HG02759 (cell line): ENCODE measurements around the gene EEFSEC.

Source experiments
- ATAC-seq: cut with Tn5 transposase; IDR thresholded peaks from one replicate; pipeline ENCODE4 v1.9.1; 2021; ENCODE audit warnings: mild to moderate bottlenecking, moderate library complexity; ENCODE audit not compliant: unreplicated experiment

Gene EEFSEC

DNA sequence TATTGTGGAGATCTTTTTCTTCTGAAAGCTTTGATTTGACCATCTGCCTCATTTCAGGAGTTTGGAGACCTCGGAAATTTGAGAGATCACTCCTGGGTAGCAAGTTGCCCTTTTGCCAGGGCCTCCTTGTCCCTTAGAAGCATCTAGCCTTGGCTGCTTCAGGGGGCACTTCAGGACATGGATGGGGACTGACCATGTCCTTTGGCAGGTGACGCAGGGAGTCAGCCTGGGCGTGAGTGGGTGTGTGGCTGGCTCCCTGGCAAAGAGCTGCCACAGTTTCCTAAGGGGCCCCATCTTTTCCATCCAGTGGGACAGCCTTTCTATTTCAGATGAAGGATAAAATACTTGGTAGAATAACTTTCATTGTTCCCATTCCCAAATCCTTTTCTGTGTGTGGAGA is 27.6 kb downstream of the EEFSEC start:
- ATAC-seq: no peak

DNA sequence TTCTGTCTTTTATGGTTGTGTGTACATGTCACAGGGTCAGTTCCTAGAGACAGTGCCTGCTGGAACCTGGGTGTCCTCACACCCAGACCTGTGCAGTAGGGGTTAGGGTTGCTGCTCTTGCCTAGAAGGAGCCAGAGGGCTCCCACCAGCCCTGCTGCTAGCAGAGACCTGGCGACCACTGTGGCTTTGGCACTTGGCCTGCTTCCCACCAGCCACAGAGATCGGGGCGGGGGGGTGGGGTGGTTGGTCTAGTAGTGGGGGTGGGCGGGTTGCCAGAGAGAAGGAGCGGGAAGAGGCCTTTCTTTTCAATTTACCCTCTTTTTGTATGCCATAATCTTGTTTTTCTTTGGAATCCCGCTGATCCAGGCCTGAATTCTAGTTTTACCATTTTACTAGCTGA is 29.4 kb downstream of the EEFSEC start:
- no peak for ATAC-seq

DNA sequence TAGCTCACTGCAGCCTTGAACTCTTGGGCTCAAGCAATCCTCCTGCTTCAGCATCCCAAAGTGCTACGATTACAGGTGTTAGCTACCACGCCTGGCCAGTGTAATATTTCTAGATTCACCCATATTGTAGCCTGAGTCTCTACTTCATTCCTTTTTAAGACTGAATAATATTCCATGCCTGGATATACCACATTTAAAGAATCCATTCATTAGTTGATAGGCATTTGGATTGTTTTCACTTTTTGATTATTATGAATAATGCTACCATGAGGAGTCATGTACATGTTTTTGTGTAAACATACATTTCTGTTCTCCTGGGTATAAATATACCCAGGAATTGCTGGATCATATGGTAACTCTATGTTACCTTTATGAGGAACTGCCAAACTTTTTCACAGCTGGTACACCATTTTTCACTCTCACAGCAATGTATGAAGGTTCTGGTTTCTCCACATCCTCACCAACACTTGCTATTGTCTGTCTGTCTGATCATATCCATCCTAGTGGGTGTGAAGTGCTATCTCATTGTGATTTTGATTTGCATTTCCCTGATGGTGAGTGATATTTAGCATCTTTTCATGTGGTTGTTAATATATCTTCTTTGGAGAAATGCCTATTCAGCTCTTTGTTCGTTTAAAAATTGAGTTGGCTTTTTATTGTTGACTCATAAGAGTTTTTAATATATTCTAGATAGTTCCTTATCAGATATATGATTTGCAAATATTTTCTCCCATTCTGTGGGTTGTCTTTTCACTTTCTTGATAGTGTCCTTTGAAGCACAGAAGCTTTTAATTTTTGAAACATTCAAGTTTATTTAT is 32.6 kb downstream of the EEFSEC start:
- ATAC-seq: no peak

DNA sequence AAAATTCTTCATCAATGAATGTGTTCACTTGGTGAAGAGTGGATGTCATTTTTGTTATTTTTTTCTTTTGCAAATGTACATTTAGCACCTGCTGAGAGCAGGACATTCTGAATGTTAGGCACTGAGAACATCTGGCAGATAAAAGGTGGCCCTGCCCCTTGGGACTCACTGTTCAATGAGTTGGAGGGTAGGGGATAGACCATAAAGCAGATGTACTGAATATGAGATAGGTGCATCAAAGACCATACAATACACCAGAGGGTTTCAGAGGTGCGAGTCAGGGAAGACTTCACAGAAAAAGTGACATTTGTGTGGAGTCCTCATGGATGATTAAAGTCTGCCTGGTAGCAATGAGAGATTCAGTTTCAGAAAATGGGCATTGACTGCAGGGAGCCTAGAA is 34.2 kb downstream of the EEFSEC start:
- no peak for ATAC-seq

DNA sequence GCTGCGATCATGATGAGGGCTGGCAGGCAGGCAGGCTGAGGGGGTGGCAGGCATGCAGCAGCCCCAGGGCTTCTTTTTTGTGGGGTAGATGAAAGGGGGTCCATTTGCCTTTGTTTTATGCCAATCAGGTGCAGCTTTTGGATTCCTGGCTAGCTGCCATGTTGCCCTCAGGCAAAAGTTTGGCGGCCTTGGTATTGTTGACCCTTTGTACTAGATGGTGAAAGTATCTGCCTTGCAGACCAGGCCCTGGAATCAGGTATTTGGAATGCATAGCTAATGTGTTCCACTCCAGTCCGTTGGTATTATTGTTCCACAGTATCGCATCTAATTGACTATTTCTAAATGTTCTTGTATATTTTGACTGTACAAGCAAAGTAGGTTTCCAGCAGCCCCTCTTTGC is 35.0 kb downstream of the EEFSEC start:
- ATAC-seq: no peak

DNA sequence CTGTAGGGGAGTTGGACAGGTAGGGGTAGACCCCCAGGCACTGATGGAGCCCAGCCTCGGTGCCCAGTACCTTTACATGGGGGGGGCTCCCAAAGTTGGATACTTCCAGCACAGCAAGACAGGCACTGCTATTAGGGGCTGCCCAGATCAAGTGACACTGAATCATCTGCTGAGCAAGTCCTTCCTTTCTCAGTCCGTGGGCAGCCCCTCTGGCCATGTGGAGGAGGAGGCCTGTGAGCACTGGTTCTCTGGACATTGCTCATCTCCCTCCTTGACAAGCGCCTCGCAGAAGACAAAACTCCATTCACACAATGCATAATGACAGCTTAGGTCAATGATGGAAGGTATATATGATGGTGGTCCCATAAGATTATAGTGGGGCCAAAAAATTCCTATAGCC is 35.7 kb downstream of the EEFSEC start:
- no peak for ATAC-seq

DNA sequence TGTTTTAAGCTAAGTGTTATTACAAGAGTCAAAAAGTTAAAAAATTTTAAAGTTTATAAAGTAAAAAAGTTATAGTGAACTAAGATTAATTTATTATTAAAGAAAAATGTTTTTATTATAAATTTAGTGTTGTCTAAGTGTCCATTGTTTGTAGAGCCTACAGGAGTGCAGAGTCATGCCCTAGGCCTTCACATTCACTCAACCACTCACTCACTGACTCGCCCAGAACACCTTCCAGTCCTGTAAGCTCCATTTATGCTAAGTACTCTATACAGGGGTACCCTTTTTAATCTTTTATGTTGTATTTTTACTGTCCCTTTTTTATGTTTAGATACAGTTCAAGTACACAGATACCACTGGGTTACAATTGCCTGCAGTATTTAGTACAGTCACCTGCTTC is 37.2 kb downstream of the EEFSEC start:
- no peak for ATAC-seq

DNA sequence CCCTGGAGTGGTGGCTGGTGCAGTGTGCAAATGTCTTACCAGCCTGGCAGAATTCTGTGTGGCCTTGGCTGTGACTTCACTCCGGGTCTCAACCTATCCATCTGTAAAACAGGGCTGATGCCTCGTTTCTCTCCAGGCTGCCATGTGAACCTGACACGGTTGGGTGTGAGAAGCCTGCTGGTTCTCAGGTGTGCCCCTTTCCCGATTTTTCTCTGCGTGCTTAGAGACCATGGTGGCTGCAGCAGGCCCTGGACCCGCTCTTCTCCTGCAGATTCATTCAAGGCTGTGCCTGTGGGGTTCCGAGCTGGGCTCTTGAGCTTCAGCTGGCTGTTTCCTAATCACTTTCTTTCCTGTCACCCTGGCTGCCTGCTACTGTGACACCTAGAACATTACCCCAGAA is 38.9 kb downstream of the EEFSEC start:
- ATAC-seq: no peak

DNA sequence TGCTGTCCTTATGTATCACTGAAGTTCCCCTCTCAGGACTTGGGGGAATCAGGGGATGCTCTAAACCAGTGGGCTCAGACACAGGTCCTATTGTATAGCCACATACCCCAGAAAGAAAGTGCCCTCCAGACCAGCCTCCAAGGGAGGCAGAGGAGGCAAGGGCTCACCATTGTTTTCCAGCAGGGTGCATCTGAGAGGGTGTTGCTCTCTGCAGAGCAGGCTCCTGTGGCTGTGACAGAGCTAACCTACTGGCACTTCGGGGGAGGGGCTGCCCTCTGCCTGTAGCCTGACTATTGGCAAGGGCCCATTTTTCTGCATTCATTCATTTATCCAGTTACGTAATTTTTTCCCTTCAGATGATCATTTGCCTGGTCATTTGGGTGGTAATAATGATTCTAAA is 39.9 kb downstream of the EEFSEC start:
- ATAC-seq: no peak

DNA sequence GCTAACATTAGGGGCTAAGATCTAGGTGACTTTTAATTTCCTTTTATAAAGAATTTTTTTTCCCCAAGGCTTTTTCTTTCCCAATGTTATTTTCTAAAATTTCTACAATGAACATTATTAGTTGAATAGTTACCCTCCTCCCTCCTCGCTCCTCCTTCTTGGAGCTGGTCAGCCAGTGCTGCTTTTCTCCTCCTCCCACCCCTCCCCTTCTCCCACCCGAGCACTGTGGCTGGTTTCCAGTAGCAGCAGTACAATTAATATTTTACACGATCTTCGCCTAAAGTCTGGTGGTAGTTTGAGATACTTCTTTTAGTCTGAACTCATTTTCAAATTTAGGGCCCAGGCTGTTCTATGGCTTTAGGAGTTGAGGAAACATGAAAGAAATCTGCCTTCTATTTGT is 41.6 kb downstream of the EEFSEC start:
- no peak for ATAC-seq

DNA sequence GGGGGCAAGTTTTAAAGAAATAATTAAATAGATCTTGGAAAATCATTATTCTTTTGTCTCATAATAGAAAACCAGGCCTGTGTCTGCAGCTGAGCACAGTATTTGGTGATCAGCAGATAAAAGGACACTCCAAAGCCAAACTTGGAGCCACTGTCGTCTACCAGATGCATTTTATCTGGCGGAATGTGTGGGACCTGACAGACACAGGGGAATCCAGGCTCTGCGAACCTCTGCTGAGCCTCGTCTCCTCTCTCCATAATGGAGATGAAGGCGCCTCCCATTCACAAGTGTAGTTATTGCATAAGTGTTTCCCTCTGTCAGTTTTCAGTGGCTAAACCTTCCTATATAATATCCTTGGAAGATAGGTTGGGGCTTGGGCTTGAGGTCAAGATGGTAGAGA is 42.1 kb downstream of the EEFSEC start:
- ATAC-seq: no peak

DNA sequence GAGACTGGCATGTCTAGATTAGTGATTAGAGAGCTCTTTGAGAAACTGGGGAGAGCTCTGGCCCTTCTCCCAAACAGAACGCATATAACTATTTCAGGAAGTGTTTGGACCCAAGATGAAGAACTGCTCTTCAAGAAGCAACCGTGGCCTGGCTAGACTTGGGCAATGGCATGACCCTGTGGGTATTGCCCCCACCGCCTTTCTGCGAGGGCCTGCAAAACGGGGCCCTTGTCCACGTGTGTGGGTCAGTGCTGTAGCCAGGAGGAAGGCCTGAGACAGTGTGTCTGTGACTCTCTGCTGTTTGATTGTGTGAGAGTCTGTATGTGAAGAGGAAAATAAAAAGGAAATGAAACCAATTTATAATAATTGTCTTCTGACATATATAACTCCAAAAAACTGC is 42.5 kb downstream of the EEFSEC start:
- ATAC-seq: no peak

DNA sequence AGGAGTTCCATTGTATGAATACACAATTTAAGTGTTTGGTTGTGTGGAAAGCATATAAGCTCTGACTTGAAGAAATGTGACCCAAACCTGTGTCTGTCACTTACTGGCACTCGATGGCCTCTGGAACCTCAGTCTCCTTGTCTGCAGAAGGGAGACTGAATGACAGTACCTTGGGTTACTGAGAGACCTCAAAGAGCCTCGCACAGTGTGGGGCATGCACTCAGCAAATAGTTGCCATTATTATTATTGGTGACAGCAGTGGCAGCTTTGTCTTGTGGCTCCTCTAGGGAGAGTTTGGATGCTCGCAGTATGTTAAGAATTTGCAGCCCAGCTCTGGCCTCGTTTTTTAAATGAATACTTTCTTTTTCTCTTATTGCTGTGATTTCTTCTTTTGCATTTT is 43.4 kb downstream of the EEFSEC start:
- no peak for ATAC-seq

DNA sequence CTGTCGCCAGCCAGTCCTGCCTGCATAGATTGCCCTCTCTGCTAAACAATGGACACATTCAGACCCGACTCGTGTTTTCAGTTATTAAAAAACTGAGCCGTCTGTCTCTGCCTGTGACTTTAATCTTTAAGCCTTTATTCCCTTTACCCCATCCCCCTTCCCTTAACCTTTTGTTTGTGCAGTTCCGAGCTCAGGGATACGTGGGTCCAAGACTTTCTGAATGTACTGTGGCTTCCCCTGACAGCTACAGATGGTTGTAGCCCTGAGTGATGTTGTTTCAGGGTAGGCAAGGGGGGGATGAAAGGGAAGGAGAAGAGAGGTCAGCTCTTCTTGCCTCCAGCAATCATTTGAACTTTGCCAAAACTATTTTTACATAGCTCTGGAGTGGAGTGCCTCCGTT is 44.6 kb downstream of the EEFSEC start:
- ATAC-seq: no peak

DNA sequence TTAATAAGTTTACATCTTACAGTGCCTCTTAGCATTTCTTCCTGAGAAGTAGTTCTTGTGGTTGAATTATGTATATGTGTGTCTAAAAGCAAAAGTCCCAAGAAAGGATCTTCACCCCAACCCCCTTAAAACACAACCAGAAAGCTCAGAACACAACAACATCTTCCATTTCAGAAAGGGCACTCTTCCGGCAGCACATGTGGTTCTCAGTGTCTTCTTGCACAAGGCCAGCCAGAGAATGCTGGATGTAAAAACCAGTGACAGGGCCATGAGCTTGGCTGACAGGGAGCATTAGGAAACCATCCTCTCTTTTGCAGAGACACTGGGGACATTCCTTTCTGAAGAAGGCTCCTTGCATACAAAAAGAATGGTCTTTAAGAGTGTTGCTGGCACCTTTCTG is 45.0 kb downstream of the EEFSEC start:
- no peak for ATAC-seq

DNA sequence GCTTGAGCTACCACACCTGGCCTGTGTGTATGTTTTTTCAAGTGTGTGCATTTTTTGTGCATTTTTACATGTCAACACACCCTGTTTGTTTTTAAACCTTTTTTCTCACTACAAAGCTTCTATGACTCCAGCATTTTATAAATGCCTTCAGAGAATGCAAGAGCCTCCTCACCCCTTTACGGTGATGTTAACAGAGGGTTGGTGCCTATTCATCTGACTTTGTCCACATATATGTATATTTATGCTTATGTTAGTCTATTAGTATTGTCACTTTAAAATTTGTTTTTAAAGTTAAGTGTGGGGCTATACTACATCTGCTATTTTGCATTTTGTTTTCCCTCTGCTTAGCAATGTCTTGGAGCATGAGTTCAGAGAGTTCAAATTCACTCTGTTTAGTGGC is 45.8 kb downstream of the EEFSEC start:
- ATAC-seq: no peak

DNA sequence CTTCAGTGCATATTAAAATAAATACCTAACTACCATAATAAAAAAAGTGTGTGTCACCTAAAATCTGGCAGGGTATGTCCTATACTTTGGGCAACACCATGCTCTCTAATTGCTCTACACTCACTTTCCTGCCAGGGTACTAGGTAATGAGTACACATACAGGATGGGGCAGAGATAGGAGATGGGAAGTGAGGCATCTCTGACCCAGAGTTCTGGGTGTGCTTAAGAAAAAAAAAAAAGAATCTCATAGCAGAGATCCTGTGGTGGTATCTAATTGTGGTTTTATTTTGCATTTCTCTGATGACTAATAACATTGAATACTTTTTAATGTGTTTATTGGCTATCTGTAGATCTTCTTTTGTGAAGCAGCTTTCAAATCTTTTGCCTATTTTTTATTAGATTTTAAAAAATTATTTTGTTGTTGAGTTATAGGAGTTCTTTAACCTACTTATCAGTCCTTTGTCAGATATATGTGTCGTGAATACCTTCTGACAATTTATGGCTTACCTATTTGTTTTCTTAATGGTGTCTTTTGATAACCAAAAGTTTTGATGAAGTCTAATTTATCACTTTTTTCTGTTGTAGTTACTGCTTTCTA is 48.0 kb downstream of the EEFSEC start:
- ATAC-seq: no peak

DNA sequence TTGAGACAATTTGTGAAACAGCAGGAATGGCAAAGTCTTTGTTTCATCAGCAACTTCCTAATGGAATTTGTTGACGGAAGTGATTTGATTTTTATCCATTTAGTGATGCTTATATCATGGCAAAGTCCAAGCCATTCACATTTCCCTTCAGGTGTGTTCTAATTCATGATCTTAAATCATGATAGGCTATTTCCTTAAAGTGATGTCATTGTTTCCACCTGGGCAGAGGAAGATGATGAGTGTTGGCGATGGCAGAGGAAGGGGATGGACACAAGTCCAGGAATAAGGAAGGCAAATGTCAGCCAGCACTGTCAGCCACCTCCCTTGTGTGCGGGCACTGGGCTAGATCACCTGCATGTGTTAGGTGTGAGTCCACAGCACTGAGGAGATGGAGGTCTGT is 49.9 kb downstream of the EEFSEC start:
- no peak for ATAC-seq

DNA sequence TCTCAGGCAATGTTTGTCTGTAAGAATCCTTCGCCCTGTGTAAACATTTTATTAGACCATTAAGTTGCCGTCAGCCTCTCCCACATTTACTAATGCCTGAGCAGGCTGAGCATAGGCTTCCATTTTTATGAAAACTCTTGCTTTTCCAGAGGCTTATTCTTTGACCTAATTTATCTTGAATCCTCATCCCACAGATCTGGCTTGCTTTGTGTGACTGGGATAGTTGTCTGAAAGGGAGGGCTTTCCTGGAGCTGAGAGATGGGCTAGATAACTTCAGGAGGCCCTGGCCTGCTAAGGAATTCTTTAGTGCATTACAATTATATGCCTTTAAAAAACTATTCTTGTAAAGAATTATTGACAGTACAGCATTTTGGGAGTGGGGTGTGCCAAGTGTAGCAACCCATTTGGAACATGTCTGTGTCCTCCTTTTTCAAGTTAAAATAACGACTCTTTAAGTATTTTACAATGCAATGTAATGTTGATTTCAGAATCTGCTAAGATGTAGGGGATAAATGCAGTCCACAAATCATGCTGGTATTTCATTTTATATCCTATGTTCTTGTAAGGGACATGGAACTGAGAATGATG is 52.4 kb downstream of the EEFSEC start:
- ATAC-seq: no peak

DNA sequence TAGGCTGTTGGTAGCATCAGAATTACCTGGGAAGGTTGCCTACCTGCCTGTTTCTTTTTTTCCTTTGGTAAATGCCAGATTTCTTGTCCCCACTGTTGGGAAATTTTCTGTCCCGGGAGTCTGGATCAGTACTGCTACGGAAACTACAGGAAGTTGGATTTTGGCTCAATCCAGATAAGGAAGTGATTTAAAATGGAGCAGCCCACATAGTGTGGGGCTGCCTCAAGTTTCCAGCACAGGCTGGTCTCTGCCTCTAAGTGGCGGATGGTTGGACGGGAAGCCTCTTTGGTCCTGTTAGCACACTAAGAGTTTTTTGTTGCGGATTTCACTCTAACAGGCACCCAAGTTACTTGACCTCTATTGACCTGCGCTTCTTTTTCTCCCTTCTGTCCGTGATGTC is 54.7 kb downstream of the EEFSEC start:
- no peak for ATAC-seq

DNA sequence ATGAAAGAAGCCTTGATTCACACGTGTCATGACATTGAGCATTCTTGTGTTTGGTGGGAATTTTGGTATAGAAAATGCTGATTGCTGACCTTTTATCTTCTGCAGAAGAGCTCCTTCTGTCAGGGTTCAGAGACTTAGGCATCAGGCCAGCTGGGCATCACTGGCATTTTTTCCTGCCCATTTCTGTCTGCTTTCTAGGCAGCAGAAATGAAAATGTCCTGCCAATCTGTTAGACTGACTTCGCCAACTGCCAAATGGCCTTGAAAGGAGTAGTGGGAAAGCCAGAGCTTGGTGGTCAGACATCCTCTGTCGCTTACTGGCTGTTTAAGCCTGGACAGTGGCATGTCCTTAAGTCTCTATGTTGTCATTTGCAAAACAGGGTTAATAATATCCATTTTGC is 57.4 kb downstream of the EEFSEC start:
- ATAC-seq: no peak

DNA sequence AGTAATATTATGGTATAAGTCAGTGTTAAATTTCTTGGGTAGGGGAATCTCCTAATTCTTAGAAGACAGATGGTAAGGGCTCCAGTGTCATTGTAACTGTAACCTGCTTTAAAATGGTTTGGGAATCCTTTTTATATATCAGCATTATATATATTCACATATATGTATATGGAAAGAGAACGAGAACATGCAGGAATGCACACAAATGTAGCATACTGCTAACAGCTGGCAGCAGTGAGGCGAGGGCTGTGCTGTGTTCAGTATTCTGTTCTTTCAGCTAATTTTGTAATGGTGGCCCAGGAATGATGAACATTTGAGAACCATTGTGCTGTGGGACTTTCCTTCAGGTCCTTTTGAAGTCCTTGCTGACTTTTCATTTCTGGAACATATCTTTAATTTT is 60.8 kb downstream of the EEFSEC start:
- no peak for ATAC-seq

DNA sequence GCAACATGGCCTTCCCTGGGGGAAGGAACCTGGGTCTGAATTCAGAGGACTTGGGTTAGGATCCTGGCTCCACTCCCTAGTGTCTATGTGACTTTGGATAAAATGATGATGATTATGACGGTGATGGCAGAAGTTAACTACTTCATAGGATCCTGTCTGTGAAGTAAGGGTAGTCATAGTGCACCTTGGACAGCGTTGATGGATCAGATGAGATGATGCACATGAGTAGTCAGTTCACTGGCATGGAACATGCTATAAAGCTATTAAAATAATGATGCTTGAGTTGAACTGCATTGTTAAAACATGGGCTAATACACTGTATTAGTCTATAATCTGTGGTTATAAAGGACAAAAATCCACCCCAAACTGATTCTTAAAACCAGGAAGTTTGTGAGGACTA is 62.0 kb downstream of the EEFSEC start:
- no peak for ATAC-seq
